ENCODE measurements around the gene NEDD8.

The NEDD8 gene

DNA sequence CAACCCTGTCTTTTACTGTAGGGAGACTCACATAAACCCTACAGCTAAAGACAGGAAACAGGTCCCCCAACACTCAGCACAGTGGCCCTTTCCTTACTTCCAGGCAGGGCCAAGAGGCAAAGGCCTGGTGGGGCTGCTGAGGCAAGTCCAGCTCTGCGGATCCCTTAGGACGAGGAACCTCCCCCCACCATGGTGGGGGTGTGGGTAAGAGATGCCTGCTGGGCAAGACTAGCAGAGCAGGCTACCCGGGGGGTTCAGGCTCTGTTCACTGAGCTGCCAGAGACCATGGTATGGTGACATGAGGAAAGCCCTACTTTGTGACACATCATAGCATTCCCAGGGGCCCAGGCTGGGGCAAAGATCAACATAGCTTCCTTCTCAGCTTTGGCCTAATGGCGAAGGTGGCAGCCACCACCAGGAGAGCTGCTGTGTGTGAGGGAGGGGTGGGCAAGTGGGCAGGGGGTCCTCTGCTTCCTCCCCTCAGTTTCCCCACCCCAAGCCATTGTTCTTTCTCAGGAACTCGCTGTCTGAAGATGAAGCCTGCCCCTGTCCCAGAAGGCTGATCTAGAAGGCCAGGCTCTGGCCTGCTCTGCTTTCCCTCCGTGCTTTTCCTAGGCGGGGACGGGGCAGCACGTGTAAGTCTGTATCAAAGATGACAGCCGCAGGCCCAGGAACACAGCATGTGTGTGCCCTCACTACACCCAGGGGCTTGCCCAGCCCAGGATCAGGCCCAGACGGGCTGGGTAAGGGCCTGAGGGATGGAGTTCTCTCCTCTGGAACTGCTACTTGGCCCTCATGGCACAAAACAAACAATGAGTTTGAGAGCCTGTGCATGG, 20.3 kb upstream of the NEDD8 start:
- Histone ChIP-seq H3K79me2 (ENCODE audit: insufficient read depth, low read length) (no peaks in the 10 kb centered on the region), H2AFZ (ENCODE audit: low read length) (no peak overlapping the region), H3K4me1 (ENCODE audit: insufficient read depth, low read length, poor library complexity, severe bottlenecking) (no peaks in the 10 kb centered on the region), H3K36me3 (ENCODE audit: insufficient read depth, low read length) (no peaks in the 10 kb centered on the region), H3K4me2 (ENCODE audit: low read depth, low read length, poor library complexity, severe bottlenecking) (no peak overlapping the region), H3K9me2 (replicated peaks; ENCODE audit: low read depth, low read length) (no peaks in the 10 kb centered on the region), H3K27me3 (ENCODE audit: insufficient read depth, low read length, poor library complexity, severe bottlenecking) (no peaks in the 10 kb centered on the region), H3F3A (ENCODE audit: low read depth) (no peaks in the 10 kb centered on the region), H3K4me3 (ENCODE audit: low read length, poor library complexity, severe bottlenecking) (no peak overlapping the region), H3K9ac (ENCODE audit: low read depth, low read length, poor library complexity, severe bottlenecking) (no peak overlapping the region), H3K9me3 (ENCODE audit: insufficient read depth, low read depth, low read length) (no peaks in the 10 kb centered on the region), H4K20me1 (ENCODE audit: insufficient read depth, low read length, poor library complexity, severe bottlenecking) (no peaks in the 10 kb centered on the region)
- TF ChIP-seq, protein P1, sequence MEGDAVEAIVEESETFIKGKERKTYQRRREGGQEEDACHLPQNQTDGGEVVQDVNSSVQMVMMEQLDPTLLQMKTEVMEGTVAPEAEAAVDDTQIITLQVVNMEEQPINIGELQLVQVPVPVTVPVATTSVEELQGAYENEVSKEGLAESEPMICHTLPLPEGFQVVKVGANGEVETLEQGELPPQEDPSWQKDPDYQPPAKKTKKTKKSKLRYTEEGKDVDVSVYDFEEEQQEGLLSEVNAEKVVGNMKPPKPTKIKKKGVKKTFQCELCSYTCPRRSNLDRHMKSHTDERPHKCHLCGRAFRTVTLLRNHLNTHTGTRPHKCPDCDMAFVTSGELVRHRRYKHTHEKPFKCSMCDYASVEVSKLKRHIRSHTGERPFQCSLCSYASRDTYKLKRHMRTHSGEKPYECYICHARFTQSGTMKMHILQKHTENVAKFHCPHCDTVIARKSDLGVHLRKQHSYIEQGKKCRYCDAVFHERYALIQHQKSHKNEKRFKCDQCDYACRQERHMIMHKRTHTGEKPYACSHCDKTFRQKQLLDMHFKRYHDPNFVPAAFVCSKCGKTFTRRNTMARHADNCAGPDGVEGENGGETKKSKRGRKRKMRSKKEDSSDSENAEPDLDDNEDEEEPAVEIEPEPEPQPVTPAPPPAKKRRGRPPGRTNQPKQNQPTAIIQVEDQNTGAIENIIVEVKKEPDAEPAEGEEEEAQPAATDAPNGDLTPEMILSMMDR (conservative IDR thresholded peaks at IDR 0.05; ENCODE audit: low read length) = no peak
- no peak for TF ChIP-seq EZH2phosphoT487 (IDR thresholded peaks at IDR 0.05; ENCODE audit: borderline replicate concordance)

DNA sequence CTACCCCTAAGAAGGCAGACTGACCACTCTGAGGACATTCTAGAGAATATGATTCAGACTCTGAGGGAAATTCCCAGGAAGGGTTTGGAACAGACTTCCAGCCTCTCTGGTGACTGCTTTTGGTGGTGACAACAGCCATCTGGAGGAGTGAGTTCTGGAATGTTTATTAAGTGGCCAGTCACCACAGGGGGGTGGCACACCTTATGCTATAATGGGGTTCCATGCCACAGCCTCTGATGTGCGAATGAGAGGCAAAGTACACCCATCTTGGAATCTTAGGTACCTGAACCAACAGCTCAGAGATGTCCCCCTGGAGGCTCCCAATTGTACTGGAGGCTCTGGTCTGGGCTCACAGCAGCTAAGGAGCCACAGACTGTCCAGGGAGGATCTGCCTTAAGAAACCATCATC, 19.7 kb upstream of the NEDD8 start:
- TF ChIP-seq EZH2phosphoT487 (IDR thresholded peaks at IDR 0.05; ENCODE audit: borderline replicate concordance) = no peak
- TF ChIP-seq, protein P1 (conservative IDR thresholded peaks at IDR 0.05; ENCODE audit: low read length) = no peak
- Histone ChIP-seq H3K4me1 (ENCODE audit: insufficient read depth, low read length, poor library complexity, severe bottlenecking) (no peaks in the 10 kb centered on the region), H3K36me3 (ENCODE audit: insufficient read depth, low read length) (no peaks in the 10 kb centered on the region), H3K4me3 (ENCODE audit: low read length, poor library complexity, severe bottlenecking) (no peak overlapping the region), H3K79me2 (ENCODE audit: insufficient read depth, low read length) (no peaks in the 10 kb centered on the region), H3K27me3 (ENCODE audit: insufficient read depth, low read length, poor library complexity, severe bottlenecking) (no peaks in the 10 kb centered on the region), H3F3A (ENCODE audit: low read depth) (no peaks in the 10 kb centered on the region), H3K9me2 (replicated peaks; ENCODE audit: low read depth, low read length) (no peaks in the 10 kb centered on the region), H3K4me2 (ENCODE audit: low read depth, low read length, poor library complexity, severe bottlenecking) (no peak overlapping the region), H2AFZ (ENCODE audit: low read length) (no peak overlapping the region), H3K9ac (ENCODE audit: low read depth, low read length, poor library complexity, severe bottlenecking) (no peak overlapping the region), H4K20me1 (ENCODE audit: insufficient read depth, low read length, poor library complexity, severe bottlenecking) (no peaks in the 10 kb centered on the region), H3K9me3 (ENCODE audit: insufficient read depth, low read depth, low read length) (no peaks in the 10 kb centered on the region)

DNA sequence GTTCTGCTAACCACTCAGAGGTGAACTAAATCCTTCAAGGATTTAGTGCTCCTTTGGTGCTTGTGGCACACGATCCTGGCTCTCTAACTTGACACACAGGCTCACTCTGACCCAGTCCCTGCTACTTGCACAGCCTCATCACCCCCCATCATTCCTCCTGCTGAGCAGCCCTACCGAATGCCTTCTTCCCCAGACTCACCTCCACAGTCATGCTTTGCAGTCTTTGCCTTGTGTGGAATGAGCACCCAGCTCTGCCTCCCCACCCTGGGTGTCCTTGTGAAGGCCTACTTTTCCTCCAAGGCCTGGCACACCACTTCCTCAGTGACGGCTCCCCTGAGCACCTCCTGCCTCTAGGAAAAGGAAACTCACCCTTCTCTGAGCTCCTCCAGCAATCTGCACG, 18.2 kb upstream of the NEDD8 start:
- no peaks in the 10 kb centered on the region for H3K9me2 ChIP-seq (replicated peaks; ENCODE audit: low read depth, low read length)
- no peak overlapping the region for H2AFZ ChIP-seq (ENCODE audit: low read length)
- TF ChIP-seq, protein P1 (conservative IDR thresholded peaks at IDR 0.05; ENCODE audit: low read length) = no peak
- no peak for TF ChIP-seq EZH2phosphoT487 (IDR thresholded peaks at IDR 0.05; ENCODE audit: borderline replicate concordance)
- no peak overlapping the region for H3K4me3 ChIP-seq (ENCODE audit: low read length, poor library complexity, severe bottlenecking)
- H3K79me2 ChIP-seq (ENCODE audit: insufficient read depth, low read length) = no peaks in the 10 kb centered on the region
- no peaks in the 10 kb centered on the region for H3K27me3 ChIP-seq (ENCODE audit: insufficient read depth, low read length, poor library complexity, severe bottlenecking)
- H3F3A ChIP-seq (ENCODE audit: low read depth) = no peaks in the 10 kb centered on the region
- no peaks in the 10 kb centered on the region for H4K20me1 ChIP-seq (ENCODE audit: insufficient read depth, low read length, poor library complexity, severe bottlenecking)
- H3K9ac ChIP-seq (ENCODE audit: low read depth, low read length, poor library complexity, severe bottlenecking) = no peak overlapping the region
- H3K4me2 ChIP-seq (ENCODE audit: low read depth, low read length, poor library complexity, severe bottlenecking) = no peak overlapping the region
- no peaks in the 10 kb centered on the region for H3K36me3 ChIP-seq (ENCODE audit: insufficient read depth, low read length)
- no peaks in the 10 kb centered on the region for H3K4me1 ChIP-seq (ENCODE audit: insufficient read depth, low read length, poor library complexity, severe bottlenecking)
- no peaks in the 10 kb centered on the region for H3K9me3 ChIP-seq (ENCODE audit: insufficient read depth, low read depth, low read length)
